Sigmoid colon (tissue), 7 donors: Measurements from ENCODE around the gene DHX32. TPM values are rescaled to one million over a fixed set of nuclear protein-coding genes. Genes with fewer than 3 reads are reported as not detected.

Source experiments
- DNase-seq: peaks from one replicate; pipeline ENCODE4 v3.0.0-alpha.2; 2019
- H3K27ac ChIP-seq, 4 donors: fragments of 200-600 bp; sonication (generic); one replicate each; pipeline ENCODE4 v1.5.1; 2016 to 2019; ENCODE audit warnings: mild to moderate bottlenecking in 1 of 4
- H3K27me3 ChIP-seq, 3 donors: fragments of 200-600 bp; sonication (generic); one replicate each; pipeline ENCODE4 v1.5.1; 2019; ENCODE audit warnings: mild to moderate bottlenecking in 1 of 3
- H3K36me3 ChIP-seq, 4 donors: fragments of 200-600 bp; sonication (generic); one replicate each; pipeline ENCODE4 v1.5.1; 2016 to 2019
- H3K4me1 ChIP-seq, 4 donors: fragments of 200-600 bp; sonication (generic); one replicate each; pipeline ENCODE4 v1.5.1; 2017 to 2019
- H3K4me3 ChIP-seq, 4 donors: fragments of 200-600 bp; sonication (generic); one replicate each; pipeline ENCODE4 v1.5.1; 2017 to 2019; ENCODE audit warnings: mild to moderate bottlenecking in 2 of 4, moderate library complexity in 1 of 4
- H3K9me3 ChIP-seq, 4 donors: fragments of 200-600 bp in 3 of 4; sonication (generic) in 3 of 4; one replicate each; pipeline versions ENCODE4 v1.5.1 to v1.6.1; 2013 to 2019
- EP300 ChIP-seq, 4 donors: sonication (generic); formaldehyde crosslinking; IDR thresholded peaks; one replicate each; pipeline ENCODE4 v1.6.1; 2017; ENCODE audit warnings: antibody characterized with exemption in 4 of 4
- POLR2A ChIP-seq, 2 donors: fragments of 450-650 bp; IDR thresholded peaks; one replicate each; pipeline ENCODE4 v1.6.1; 2016; ENCODE audit warnings: antibody characterized with exemption in 2 of 2, mild to moderate bottlenecking in 2 of 2, moderate library complexity in 2 of 2
- POLR2AphosphoS5 ChIP-seq, 4 donors: sonication (generic); formaldehyde crosslinking; IDR thresholded peaks; one replicate each; pipeline ENCODE4 v1.6.1; 2017; ENCODE audit warnings: antibody characterized with exemption in 4 of 4
- WGBS, 2 donors: extraction: QIAGEN DNeasy Blood & Tissue Kit; methylation state at CpG; one replicate each; pipeline ENCODE4 v1.1.7; 2013; 5-methylcytosine and 5-hydroxymethylcytosine counted together
- intact Hi-C: fragments of 100-400 bp; cut with DNase I; formaldehyde crosslinking; loops from one replicate; pipeline ENCODE4 v1.15.1; 2023
- polyA plus RNA-seq, 3 donors: library from polyadenylated mRNA; stranded (reverse); fragments of 200-250 nt; gene quantifications; one replicate each; pipeline ENCODE4 v1.2.3, GENCODE V29; 2013
- total RNA-seq, 4 donors: library from RNA; depleted of rRNA; stranded (reverse); fragments of >200 nt; gene quantifications; one replicate each; pipeline ENCODE4 v1.1.0, GENCODE V29; 2016
- TF ChIP-seq, protein P1 (sequence below), 4 experiments: fragments of 450-650 bp in 3 of 4; fragments of 200-600 bp in 1 of 4; IDR thresholded peaks; one replicate each; pipeline ENCODE4 v1.5.1; 2016 to 2019; ENCODE audit warnings: antibody characterized with exemption in 4 of 4, mild to moderate bottlenecking in 3 of 4, moderate library complexity in 2 of 4
- donor health status: healthy with polysubstance abuse.
- donor health status: Bipolar disorder and iron deficiency.
- donor health status: healthy.

The DHX32 gene
- total and polyA plus RNA-seq, 7 donors, result 16.0 to 57.8 (median 22.4) TPM

GRCh38 chr10:125850766-125851731, 30.0 kb downstream of the DHX32 start:
- no peaks in the 10 kb centered on the region for H3K9me3 ChIP-seq
- no peaks in the 10 kb centered on the region for H3K27me3 ChIP-seq
- H3K36me3 ChIP-seq, result peaks cover 0 to 62% (median 17%) of the 10 kb centered on the region in 4 donors
- no peak overlapping the region for H3K4me3 ChIP-seq
- H3K27ac ChIP-seq, result no peak overlapping the region
- WGBS, 2 donors, result 88 to 94% methylated on average over 2 of the region's 2 CpGs
- intact Hi-C loops, result no loop called here
- H3K4me1 ChIP-seq, result no peaks in the 10 kb centered on the region
- DNase-seq, result no peak
- TF ChIP-seq, protein P1, sequence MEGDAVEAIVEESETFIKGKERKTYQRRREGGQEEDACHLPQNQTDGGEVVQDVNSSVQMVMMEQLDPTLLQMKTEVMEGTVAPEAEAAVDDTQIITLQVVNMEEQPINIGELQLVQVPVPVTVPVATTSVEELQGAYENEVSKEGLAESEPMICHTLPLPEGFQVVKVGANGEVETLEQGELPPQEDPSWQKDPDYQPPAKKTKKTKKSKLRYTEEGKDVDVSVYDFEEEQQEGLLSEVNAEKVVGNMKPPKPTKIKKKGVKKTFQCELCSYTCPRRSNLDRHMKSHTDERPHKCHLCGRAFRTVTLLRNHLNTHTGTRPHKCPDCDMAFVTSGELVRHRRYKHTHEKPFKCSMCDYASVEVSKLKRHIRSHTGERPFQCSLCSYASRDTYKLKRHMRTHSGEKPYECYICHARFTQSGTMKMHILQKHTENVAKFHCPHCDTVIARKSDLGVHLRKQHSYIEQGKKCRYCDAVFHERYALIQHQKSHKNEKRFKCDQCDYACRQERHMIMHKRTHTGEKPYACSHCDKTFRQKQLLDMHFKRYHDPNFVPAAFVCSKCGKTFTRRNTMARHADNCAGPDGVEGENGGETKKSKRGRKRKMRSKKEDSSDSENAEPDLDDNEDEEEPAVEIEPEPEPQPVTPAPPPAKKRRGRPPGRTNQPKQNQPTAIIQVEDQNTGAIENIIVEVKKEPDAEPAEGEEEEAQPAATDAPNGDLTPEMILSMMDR (IDR thresholded peaks at IDR 0.05), result no peak
- no peak for TF ChIP-seq EP300 (IDR thresholded peaks at IDR 0.05)

DNA sequence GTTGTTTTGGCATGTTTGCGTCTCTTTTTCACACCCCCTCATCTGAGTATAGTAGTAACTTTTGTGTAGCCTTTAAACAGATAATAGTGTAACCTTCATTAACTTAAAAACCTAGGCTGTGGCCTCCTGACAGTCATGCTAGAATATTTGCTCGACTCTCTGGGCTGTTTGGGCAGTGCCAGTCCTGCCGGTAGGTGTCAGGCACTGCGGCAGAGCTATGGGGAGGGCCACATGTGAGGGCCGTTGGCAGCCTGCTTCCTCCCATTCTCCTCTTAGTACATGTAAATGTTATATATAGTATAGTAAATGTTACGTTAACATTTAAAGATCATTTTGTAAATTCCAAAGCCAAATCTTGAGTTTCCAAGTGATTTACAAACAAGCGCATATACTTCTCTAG, 31.6 kb downstream of the DHX32 start:
- Histone ChIP-seq H3K27ac (no peak overlapping the region), H3K36me3 (peaks cover 0 to 64% (median 17%) of the 10 kb centered on the region in 4 donors), H3K27me3 (no peaks in the 10 kb centered on the region), H3K9me3 (no peaks in the 10 kb centered on the region), H3K4me1 (peaks cover 0 to 6% (median 3%) of the 10 kb centered on the region in 4 donors), H3K4me3 (no peak overlapping the region)
- intact Hi-C loops, result loop anchor here (1.0 kb wide), 1 partner anchor 17 kb away; no protein-coding TSS in a partner anchor
- WGBS, 2 donors, result 89% methylated on average over 7 of the region's 7 CpGs
- no peak for DNase-seq
- TF ChIP-seq POLR2A (IDR thresholded peaks at IDR 0.05) (no peak), POLR2AphosphoS5 (IDR thresholded peaks at IDR 0.05) (no peak), EP300 (IDR thresholded peaks at IDR 0.05) (no peak)
- TF ChIP-seq, protein P1 (IDR thresholded peaks at IDR 0.05), result no peak

GRCh38 chr10:125848857-125849256, 32.2 kb downstream of the DHX32 start:
- TF ChIP-seq EP300 (IDR thresholded peaks at IDR 0.05) (no peak), POLR2AphosphoS5 (IDR thresholded peaks at IDR 0.05) (no peak), POLR2A (IDR thresholded peaks at IDR 0.05) (no peak)
- TF ChIP-seq, protein P1 (IDR thresholded peaks at IDR 0.05), result no peak
- WGBS, 2 donors, result 94 to 95% methylated on average over 2 of the region's 2 CpGs
- H3K36me3 ChIP-seq, result peaks cover 0 to 65% (median 17%) of the 10 kb centered on the region in 4 donors
- H3K4me3 ChIP-seq, result no peak overlapping the region
- intact Hi-C loops, result loop anchor here (1.0 kb wide), 1 partner anchor 17 kb away; no protein-coding TSS in a partner anchor
- H3K27ac ChIP-seq, result no peak overlapping the region
- DNase-seq, result no peak
- no peaks in the 10 kb centered on the region for H3K9me3 ChIP-seq
- H3K4me1 ChIP-seq, result peaks cover 0 to 6% (median 3%) of the 10 kb centered on the region in 4 donors
- no peaks in the 10 kb centered on the region for H3K27me3 ChIP-seq

GRCh38 chr10:125848371-125848770, 32.7 kb downstream of the DHX32 start:
- DNase-seq, result no peak
- no peak overlapping the region for H3K27ac ChIP-seq
- no peak overlapping the region for H3K4me3 ChIP-seq
- intact Hi-C loops, result no loop called here
- H3K36me3 ChIP-seq, result peaks cover 0 to 69% (median 17%) of the 10 kb centered on the region in 4 donors
- H3K9me3 ChIP-seq, result no peaks in the 10 kb centered on the region
- TF ChIP-seq POLR2A (IDR thresholded peaks at IDR 0.05), result no peak
- TF ChIP-seq, protein P1 (IDR thresholded peaks at IDR 0.05), result no peak
- no peak for TF ChIP-seq POLR2AphosphoS5 (IDR thresholded peaks at IDR 0.05)
- no peak for TF ChIP-seq EP300 (IDR thresholded peaks at IDR 0.05)
- peaks cover 0 to 6% (median 3%) of the 10 kb centered on the region in 4 donors for H3K4me1 ChIP-seq
- H3K27me3 ChIP-seq, result no peaks in the 10 kb centered on the region
- 96 to 97% methylated on average over 2 of the region's 2 CpGs for WGBS, 2 donors
